ENCODE measurements around the gene STXBP1.

Gene STXBP1

GRCh38 chr9:127626752-127627493, 14.8 kb downstream of the STXBP1 start:
- Mint-ChIP-seq H3K36me3 (ENCODE audit: low read depth) (peaks cover 13% of the 10 kb centered on the region), H3K4me1 (peaks cover 28% of the 10 kb centered on the region), H3K27me3 (ENCODE audit: low read depth, poor library complexity) (no peaks in the 10 kb centered on the region), H3K4me3 (no peak overlapping the region), H3K27ac (no peak overlapping the region), H3K9me3 (no peaks in the 10 kb centered on the region)
- DNase-seq = no peak
- TF ChIP-seq, protein P1, sequence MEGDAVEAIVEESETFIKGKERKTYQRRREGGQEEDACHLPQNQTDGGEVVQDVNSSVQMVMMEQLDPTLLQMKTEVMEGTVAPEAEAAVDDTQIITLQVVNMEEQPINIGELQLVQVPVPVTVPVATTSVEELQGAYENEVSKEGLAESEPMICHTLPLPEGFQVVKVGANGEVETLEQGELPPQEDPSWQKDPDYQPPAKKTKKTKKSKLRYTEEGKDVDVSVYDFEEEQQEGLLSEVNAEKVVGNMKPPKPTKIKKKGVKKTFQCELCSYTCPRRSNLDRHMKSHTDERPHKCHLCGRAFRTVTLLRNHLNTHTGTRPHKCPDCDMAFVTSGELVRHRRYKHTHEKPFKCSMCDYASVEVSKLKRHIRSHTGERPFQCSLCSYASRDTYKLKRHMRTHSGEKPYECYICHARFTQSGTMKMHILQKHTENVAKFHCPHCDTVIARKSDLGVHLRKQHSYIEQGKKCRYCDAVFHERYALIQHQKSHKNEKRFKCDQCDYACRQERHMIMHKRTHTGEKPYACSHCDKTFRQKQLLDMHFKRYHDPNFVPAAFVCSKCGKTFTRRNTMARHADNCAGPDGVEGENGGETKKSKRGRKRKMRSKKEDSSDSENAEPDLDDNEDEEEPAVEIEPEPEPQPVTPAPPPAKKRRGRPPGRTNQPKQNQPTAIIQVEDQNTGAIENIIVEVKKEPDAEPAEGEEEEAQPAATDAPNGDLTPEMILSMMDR (IDR thresholded peaks at IDR 0.05) = no peak

GRCh38 chr9:127627494-127627855, 15.4 kb downstream of the STXBP1 start:
- no peaks in the 10 kb centered on the region for H3K27me3 Mint-ChIP-seq (ENCODE audit: low read depth, poor library complexity)
- TF ChIP-seq, protein P1 (IDR thresholded peaks at IDR 0.05) = no peak
- H3K27ac Mint-ChIP-seq = no peak overlapping the region
- peaks cover 13% of the 10 kb centered on the region for H3K36me3 Mint-ChIP-seq (ENCODE audit: low read depth)
- H3K9me3 Mint-ChIP-seq = no peaks in the 10 kb centered on the region
- peaks cover 28% of the 10 kb centered on the region for H3K4me1 Mint-ChIP-seq
- no peak overlapping the region for H3K4me3 Mint-ChIP-seq
- DNase-seq = no peak

DNA sequence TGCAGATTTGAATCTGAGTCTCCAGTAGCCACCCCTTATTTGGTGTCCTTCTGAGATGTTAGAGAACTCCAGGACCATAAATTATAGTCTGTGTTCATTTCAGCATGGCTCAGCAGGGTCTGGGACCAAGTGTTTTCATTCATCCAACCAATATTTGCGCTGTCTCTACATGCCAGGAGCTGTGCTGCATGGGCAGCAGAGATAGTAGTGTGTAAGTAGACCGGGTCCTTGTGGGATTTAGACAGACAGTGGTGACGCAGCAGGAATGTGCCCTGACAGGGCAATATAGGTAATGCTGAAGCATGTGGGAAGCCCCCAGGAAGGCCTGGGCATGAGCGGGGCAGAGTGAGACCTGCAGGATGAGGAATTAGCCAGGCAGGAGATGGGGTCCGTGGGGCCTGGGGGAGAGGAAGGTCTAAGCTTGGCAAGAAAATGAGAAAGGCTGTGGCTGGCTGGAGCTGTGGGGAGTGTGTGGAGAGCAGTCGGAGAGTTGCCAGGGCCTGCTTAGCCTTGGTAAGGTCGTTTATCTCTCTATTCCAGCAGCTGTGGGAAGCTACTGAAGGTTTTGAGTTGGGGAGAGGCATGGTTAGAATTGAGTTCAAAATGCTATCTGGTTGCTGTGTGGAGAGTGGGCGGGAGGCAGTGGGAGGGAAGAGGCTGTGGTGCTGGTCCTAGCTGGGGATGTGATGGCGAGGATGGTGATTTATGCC, 16.8 kb downstream of the STXBP1 start:
- H3K27me3 Mint-ChIP-seq (ENCODE audit: low read depth, poor library complexity) = no peaks in the 10 kb centered on the region
- no peaks in the 10 kb centered on the region for H3K9me3 Mint-ChIP-seq
- H3K27ac Mint-ChIP-seq = peak overlapping the region; percentile 93
- no peak overlapping the region for H3K4me3 Mint-ChIP-seq
- peaks cover 35% of the 10 kb centered on the region for H3K4me1 Mint-ChIP-seq
- peaks cover 13% of the 10 kb centered on the region for H3K36me3 Mint-ChIP-seq (ENCODE audit: low read depth)
- TF ChIP-seq, protein P1 (IDR thresholded peaks at IDR 0.05) = no peak
- DNase-seq = no peak

DNA sequence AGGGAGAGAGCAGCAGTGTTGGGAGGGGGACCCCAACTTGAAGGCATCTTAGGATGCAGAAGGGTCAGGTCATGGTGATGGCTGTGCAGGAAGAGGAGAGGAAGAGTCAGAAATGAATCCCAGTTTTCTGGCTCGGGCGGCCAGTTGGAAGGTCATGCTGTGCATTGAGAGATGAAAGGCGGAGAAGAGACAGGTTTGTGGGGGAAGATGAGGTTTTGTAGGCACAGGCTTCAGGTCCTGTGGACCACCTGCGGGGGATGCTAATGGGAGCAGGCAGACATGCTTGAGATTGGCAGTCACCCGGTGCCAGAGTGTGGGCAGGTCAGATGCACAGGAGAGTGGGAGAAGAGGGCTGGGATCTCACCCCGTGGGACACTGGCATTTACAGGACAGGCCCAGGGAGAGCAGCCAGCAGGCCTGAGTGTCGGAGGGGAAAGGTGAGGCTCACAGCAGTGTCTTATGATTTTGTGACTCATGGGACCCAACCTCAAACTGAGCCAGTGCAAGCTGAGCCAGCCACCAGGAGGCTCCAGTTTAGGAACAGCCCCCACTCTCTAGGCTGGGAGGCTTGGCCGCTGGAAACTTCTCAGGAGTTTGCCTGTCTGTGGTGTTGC, 17.5 kb downstream of the STXBP1 start:
- H3K4me3 Mint-ChIP-seq = no peak overlapping the region
- no peaks in the 10 kb centered on the region for H3K9me3 Mint-ChIP-seq
- peaks cover 35% of the 10 kb centered on the region for H3K4me1 Mint-ChIP-seq
- DNase-seq = no peak
- H3K27me3 Mint-ChIP-seq (ENCODE audit: low read depth, poor library complexity) = no peaks in the 10 kb centered on the region
- TF ChIP-seq, protein P1 (IDR thresholded peaks at IDR 0.05) = no peak
- H3K36me3 Mint-ChIP-seq (ENCODE audit: low read depth) = peaks cover 13% of the 10 kb centered on the region
- no peak overlapping the region for H3K27ac Mint-ChIP-seq

DNA sequence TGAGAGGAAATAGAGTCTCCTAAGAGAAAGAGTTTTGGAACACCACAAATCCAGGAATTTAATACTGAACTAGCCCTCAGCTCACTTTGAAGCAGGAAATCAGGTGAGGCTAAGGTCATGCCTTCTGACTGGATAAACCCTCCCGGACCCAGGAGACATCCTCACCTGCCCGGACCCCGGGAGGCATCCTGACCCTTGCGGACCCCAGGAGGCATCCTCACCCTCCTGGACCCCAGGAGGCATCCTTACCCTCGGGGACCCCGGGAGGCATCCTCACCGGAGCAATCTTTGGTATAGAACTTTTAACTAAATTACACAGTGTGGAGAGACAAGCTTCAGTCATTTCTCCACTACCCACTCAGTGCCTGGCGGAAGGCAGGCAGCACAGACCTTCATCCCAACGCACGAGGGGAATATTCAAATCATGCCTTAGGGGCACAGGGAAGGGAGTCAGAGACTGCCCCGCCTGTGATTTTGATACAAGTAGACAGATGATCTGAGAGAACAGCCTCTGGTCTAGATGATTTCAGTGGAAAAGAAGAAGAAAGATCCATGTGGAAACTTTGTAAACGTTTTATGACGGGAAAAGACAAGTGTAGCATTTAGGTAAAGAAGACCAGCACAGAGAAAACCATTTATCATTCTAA, 21.3 kb downstream of the STXBP1 start:
- H3K4me3 Mint-ChIP-seq = no peak overlapping the region
- H3K4me1 Mint-ChIP-seq = peaks cover 21% of the 10 kb centered on the region
- no peaks in the 10 kb centered on the region for H3K9me3 Mint-ChIP-seq
- H3K27ac Mint-ChIP-seq = no peak overlapping the region
- H3K36me3 Mint-ChIP-seq (ENCODE audit: low read depth) = peaks cover 13% of the 10 kb centered on the region
- no peak for DNase-seq
- TF ChIP-seq, protein P1 (IDR thresholded peaks at IDR 0.05) = no peak
- H3K27me3 Mint-ChIP-seq (ENCODE audit: low read depth, poor library complexity) = no peaks in the 10 kb centered on the region
